Upper lobe of left lung (tissue), 4 donors: ENCODE results near the gene DIAPH3.

Experiments
- EP300 ChIP-seq, 4 donors: sonication (generic); formaldehyde crosslinking; IDR thresholded peaks; one replicate each; pipeline ENCODE4 v1.5.1; 2017; ENCODE audit warnings: antibody characterized with exemption in 4 of 4, control low read depth in 2 of 4
- POLR2A ChIP-seq, 4 donors: fragments of 450-650 bp; IDR thresholded peaks; one replicate each; pipeline ENCODE4 v1.5.1; 2016 to 2017; ENCODE audit warnings: antibody characterized with exemption in 4 of 4, mild to moderate bottlenecking in 2 of 4
- POLR2AphosphoS5 ChIP-seq, 2 donors: sonication (generic); formaldehyde crosslinking; IDR thresholded peaks; one replicate each; pipeline ENCODE4 v1.5.1; 2017; ENCODE audit warnings: antibody characterized with exemption in 2 of 2
- TF ChIP-seq, protein P1 (sequence below), 6 experiments: fragments of 450-650 bp in 4 of 6; fragments of 200-600 bp in 2 of 6; sonication (generic) in 2 of 6; IDR thresholded peaks; one replicate each; pipeline ENCODE4 v1.5.1; 2016 to 2019; ENCODE audit warnings: antibody characterized with exemption in 6 of 6

DNA sequence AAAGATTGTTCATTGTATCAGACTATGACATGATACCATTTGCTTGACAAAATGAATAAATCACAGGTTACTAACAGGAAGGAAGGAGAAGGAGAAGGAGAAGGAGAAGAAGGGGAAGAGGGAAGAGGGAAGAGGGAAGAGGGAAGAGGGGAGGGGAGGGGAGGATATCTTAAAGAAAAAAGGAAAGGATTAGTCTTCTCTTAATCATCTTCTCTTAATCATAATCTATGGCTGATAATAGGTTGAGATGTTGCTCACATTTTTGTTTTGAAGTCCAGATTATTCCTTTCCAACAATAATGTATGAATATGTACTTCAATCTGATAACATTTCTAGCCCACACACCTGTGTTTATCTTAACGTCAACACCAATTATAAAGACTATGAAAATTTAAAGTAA is 25.1 kb downstream of the DIAPH3 start:
- TF ChIP-seq, protein P1, sequence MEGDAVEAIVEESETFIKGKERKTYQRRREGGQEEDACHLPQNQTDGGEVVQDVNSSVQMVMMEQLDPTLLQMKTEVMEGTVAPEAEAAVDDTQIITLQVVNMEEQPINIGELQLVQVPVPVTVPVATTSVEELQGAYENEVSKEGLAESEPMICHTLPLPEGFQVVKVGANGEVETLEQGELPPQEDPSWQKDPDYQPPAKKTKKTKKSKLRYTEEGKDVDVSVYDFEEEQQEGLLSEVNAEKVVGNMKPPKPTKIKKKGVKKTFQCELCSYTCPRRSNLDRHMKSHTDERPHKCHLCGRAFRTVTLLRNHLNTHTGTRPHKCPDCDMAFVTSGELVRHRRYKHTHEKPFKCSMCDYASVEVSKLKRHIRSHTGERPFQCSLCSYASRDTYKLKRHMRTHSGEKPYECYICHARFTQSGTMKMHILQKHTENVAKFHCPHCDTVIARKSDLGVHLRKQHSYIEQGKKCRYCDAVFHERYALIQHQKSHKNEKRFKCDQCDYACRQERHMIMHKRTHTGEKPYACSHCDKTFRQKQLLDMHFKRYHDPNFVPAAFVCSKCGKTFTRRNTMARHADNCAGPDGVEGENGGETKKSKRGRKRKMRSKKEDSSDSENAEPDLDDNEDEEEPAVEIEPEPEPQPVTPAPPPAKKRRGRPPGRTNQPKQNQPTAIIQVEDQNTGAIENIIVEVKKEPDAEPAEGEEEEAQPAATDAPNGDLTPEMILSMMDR (IDR thresholded peaks at IDR 0.05): no peak
- TF ChIP-seq POLR2A (IDR thresholded peaks at IDR 0.05) (no peak), POLR2AphosphoS5 (IDR thresholded peaks at IDR 0.05) (no peak), EP300 (IDR thresholded peaks at IDR 0.05) (no peak)
